Ishikawa (cell line): ENCODE results near the gene CCDC183.

Source experiments
- CEBPB ChIP-seq: IDR thresholded peaks from 2 replicates; pipeline ENCODE4 v1.6.1; 2012
- CREB1 ChIP-seq: IDR thresholded peaks from 2 replicates; pipeline ENCODE4 v1.6.1; 2012; ENCODE audit warnings: low read depth
- EGR1 ChIP-seq: IDR thresholded peaks from 2 replicates; pipeline ENCODE4 v1.6.1; 2012
- EP300 ChIP-seq: IDR thresholded peaks from 2 replicates; pipeline ENCODE4 v1.6.1; 2012; ENCODE audit warnings: borderline replicate concordance
- FOXM1 ChIP-seq: IDR thresholded peaks from 2 replicates; pipeline ENCODE4 v1.6.1; 2012; ENCODE audit warnings: low read depth, borderline replicate concordance
- NFIC ChIP-seq: IDR thresholded peaks from 2 replicates; pipeline ENCODE4 v1.6.1; 2012
- RAD21 ChIP-seq: IDR thresholded peaks from 2 replicates; pipeline ENCODE4 v1.6.1; 2012; ENCODE audit warnings: low read depth
- REST ChIP-seq: IDR thresholded peaks from 2 replicates; pipeline ENCODE4 v1.6.1; 2012; ENCODE audit warnings: low read depth, mild to moderate bottlenecking
- TAF1 ChIP-seq: IDR thresholded peaks from 2 replicates; pipeline ENCODE4 v1.6.1; 2012; ENCODE audit warnings: low read depth, mild to moderate bottlenecking
- TCF12 ChIP-seq: IDR thresholded peaks from 2 replicates; pipeline ENCODE4 v1.6.1; 2012; ENCODE audit warnings: low read depth
- TEAD4 ChIP-seq: IDR thresholded peaks from 2 replicates; pipeline ENCODE4 v1.6.1; 2012
- YY1 ChIP-seq: IDR thresholded peaks from 2 replicates; pipeline ENCODE4 v1.6.1; 2012; ENCODE audit warnings: low read depth
- ZBTB7A ChIP-seq: IDR thresholded peaks from 2 replicates; pipeline ENCODE4 v1.6.1; 2012; ENCODE audit warnings: low read depth
- TF ChIP-seq, protein P1 (sequence below): IDR thresholded peaks from 2 replicates; pipeline ENCODE4 v1.6.1; 2012
- TF ChIP-seq, protein P2 (sequence below): IDR thresholded peaks from 2 replicates; pipeline ENCODE4 v1.6.1; 2012

The CCDC183 gene

GRCh38 chr9:136844761-136845464 is 48.8 kb downstream of the CCDC183 start:
- TF ChIP-seq EP300 = no peak

GRCh38 chr9:136845465-136846260 is 49.5 kb downstream of the CCDC183 start:
- no peak for TF ChIP-seq ZBTB7A
- TF ChIP-seq TCF12 = no peak
- no peak for TF ChIP-seq CEBPB
- no peak for TF ChIP-seq CREB1
- TF ChIP-seq YY1 = no peak
- no peak for TF ChIP-seq NFIC
- TF ChIP-seq TAF1 = no peak
- TF ChIP-seq, protein P1, sequence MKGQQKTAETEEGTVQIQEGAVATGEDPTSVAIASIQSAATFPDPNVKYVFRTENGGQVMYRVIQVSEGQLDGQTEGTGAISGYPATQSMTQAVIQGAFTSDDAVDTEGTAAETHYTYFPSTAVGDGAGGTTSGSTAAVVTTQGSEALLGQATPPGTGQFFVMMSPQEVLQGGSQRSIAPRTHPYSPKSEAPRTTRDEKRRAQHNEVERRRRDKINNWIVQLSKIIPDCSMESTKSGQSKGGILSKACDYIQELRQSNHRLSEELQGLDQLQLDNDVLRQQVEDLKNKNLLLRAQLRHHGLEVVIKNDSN = no peak
- TF ChIP-seq EP300 = no peak
- no peak for TF ChIP-seq TEAD4
- TF ChIP-seq, protein P2, sequence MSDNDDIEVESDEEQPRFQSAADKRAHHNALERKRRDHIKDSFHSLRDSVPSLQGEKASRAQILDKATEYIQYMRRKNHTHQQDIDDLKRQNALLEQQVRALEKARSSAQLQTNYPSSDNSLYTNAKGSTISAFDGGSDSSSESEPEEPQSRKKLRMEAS = no peak
- TF ChIP-seq RAD21 = no peak
- no peak for TF ChIP-seq FOXM1
- no peak for TF ChIP-seq REST

GRCh38 chr9:136846376-136847087 is 50.4 kb downstream of the CCDC183 start:
- no peak for TF ChIP-seq CREB1
- TF ChIP-seq, protein P2 = no peak
- TF ChIP-seq RAD21 = no peak
- no peak for TF ChIP-seq TCF12
- no peak for TF ChIP-seq EP300
- no peak for TF ChIP-seq TAF1
- no peak for TF ChIP-seq YY1

GRCh38 chr9:136847088-136847825 is 51.1 kb downstream of the CCDC183 start:
- TF ChIP-seq CREB1 (no peak), FOXM1 (no peak), TCF12 (0 out of 2 replicates have a peak, but pooled peaks have one; percentile 5), YY1 (peak; percentile 70), REST (no peak), CEBPB (no peak), EGR1 (no peak), TEAD4 (no peak), RAD21 (no peak)
- TF ChIP-seq, protein P2 = peak; percentile 91
- TF ChIP-seq, protein P1 = peak; percentile 48; the same call in 1 of the 2 replicates
